Activated CD8-positive, alpha-beta memory T cell treated with anti-CD3 and anti-CD28 coated beads, Interleukin-2, amount 10 ng/mL, durations not matched to agents 7 days and 5 days (primary cell): ENCODE measurements around the gene MPPED2. TPM values are rescaled to one million over a fixed set of nuclear protein-coding genes. Genes with fewer than 3 reads are reported as not detected.

Source experiments
- ATAC-seq: fragments of 150-1000 bp; cut with Tn5 transposase; one replicate; pipeline ENCODE4 v1.10.0; 2021; ENCODE audit warnings: moderate library complexity
- CTCF ChIA-PET: fragments of 350-600 bp; sonication (Branson Sonifier 250); formaldehyde crosslinking; loops from one replicate; lab custom pipeline; 2021; ENCODE audit warnings: antibody characterized with exemption; lab: Charles Lee
- DNase-seq: peaks from one replicate; pipeline ENCODE4 v3.0.0-alpha.2; 2020
- H3K27ac Mint-ChIP-seq: one replicate; pipeline ENCODE4 v1.8.0; 2021; ENCODE audit warnings: mild to moderate bottlenecking, mixed read lengths
- H3K27me3 Mint-ChIP-seq: one replicate; pipeline ENCODE4 v1.8.0; 2021; ENCODE audit warnings: mixed read lengths
- H3K36me3 Mint-ChIP-seq: one replicate; pipeline ENCODE4 v1.8.0; 2021; ENCODE audit warnings: mild to moderate bottlenecking, mixed read lengths
- H3K4me1 Mint-ChIP-seq: one replicate; pipeline ENCODE4 v1.8.0; 2021; ENCODE audit warnings: mixed read lengths
- H3K4me3 Mint-ChIP-seq: one replicate; pipeline ENCODE4 v1.8.0; 2021; ENCODE audit warnings: mild to moderate bottlenecking, moderate library complexity, mixed read lengths
- H3K9me3 Mint-ChIP-seq: one replicate; pipeline ENCODE4 v1.8.0; 2022; ENCODE audit warnings: low read depth, mixed read lengths
- total RNA-seq, 2 experiments: library from RNA; stranded (reverse); gene quantifications; one replicate each; pipeline ENCODE4 v1.2.3, GENCODE V29; 2021

MPPED2 gene
- total RNA-seq, 2 experiments from 2014 or later = not detected

GRCh38 chr11:30459306-30459705, 126.8 kb downstream of the MPPED2 start:
- Mint-ChIP-seq H3K27me3 (no peaks in the 10 kb centered on the region), H3K36me3 (no peaks in the 10 kb centered on the region), H3K4me1 (peaks cover 1% of the 10 kb centered on the region), H3K4me3 (no peak overlapping the region), H3K27ac (no peak overlapping the region), H3K9me3 (no peaks in the 10 kb centered on the region)
- CTCF ChIA-PET = no interaction called here
- ATAC-seq (no peak), DNase-seq (no peak)

GRCh38 chr11:30458541-30458940, 127.6 kb downstream of the MPPED2 start:
- Mint-ChIP-seq H3K4me1 (peaks cover 1% of the 10 kb centered on the region), H3K27ac (no peak overlapping the region), H3K4me3 (no peak overlapping the region), H3K27me3 (peaks cover 2% of the 10 kb centered on the region), H3K9me3 (no peaks in the 10 kb centered on the region), H3K36me3 (no peaks in the 10 kb centered on the region)
- no peak for ATAC-seq
- no peak for DNase-seq
- CTCF ChIA-PET = no interaction called here

- Mint-ChIP-seq H3K36me3 (no peaks in the 10 kb centered on the region), H3K27ac (no peak overlapping the region), H3K4me3 (no peak overlapping the region), H3K27me3 (peaks cover 2% of the 10 kb centered on the region), H3K4me1 (peaks cover 1% of the 10 kb centered on the region), H3K9me3 (no peaks in the 10 kb centered on the region)
- ATAC-seq (no peak), DNase-seq (no peak)
- CTCF ChIA-PET = no interaction called here
These were observed 129.1 kb downstream of the MPPED2 start for GRCh38 chr11:30457087-30457486.

- DNase-seq (no peak), ATAC-seq (no peak)
- H3K27ac Mint-ChIP-seq = no peak overlapping the region
- CTCF ChIA-PET = interaction anchor here (0.6 kb wide), 1 partner anchor 340 kb away, joined by 3 read pairs; no protein-coding TSS in a partner anchor
- H3K4me1 Mint-ChIP-seq = no peaks in the 10 kb centered on the region
- H3K27me3 Mint-ChIP-seq = peaks cover 2% of the 10 kb centered on the region
- no peaks in the 10 kb centered on the region for H3K36me3 Mint-ChIP-seq
- no peak overlapping the region for H3K4me3 Mint-ChIP-seq
- H3K9me3 Mint-ChIP-seq = no peaks in the 10 kb centered on the region
These were observed 131.1 kb downstream of the MPPED2 start for GRCh38 chr11:30455025-30455424.

GRCh38 chr11:30454541-30454940, 131.6 kb downstream of the MPPED2 start:
- H3K4me3 Mint-ChIP-seq = no peak overlapping the region
- H3K27ac Mint-ChIP-seq = no peak overlapping the region
- peaks cover 2% of the 10 kb centered on the region for H3K27me3 Mint-ChIP-seq
- DNase-seq (no peak), ATAC-seq (no peak)
- CTCF ChIA-PET = no interaction called here
- H3K36me3 Mint-ChIP-seq = no peaks in the 10 kb centered on the region
- H3K4me1 Mint-ChIP-seq = no peaks in the 10 kb centered on the region
- no peaks in the 10 kb centered on the region for H3K9me3 Mint-ChIP-seq

- Mint-ChIP-seq H3K27ac (no peak overlapping the region), H3K9me3 (no peaks in the 10 kb centered on the region), H3K36me3 (no peaks in the 10 kb centered on the region), H3K4me1 (no peaks in the 10 kb centered on the region), H3K4me3 (no peak overlapping the region), H3K27me3 (peaks cover 2% of the 10 kb centered on the region)
- ATAC-seq (no peak), DNase-seq (no peak)
- CTCF ChIA-PET = no interaction called here
These were observed 132.0 kb downstream of the MPPED2 start for GRCh38 chr11:30454111-30454510.

GRCh38 chr11:30453705-30454104, 132.4 kb downstream of the MPPED2 start:
- H3K4me1 Mint-ChIP-seq = no peaks in the 10 kb centered on the region
- H3K9me3 Mint-ChIP-seq = no peaks in the 10 kb centered on the region
- H3K27ac Mint-ChIP-seq = no peak overlapping the region
- ATAC-seq (no peak), DNase-seq (no peak)
- CTCF ChIA-PET = no interaction called here
- no peaks in the 10 kb centered on the region for H3K36me3 Mint-ChIP-seq
- peaks cover 2% of the 10 kb centered on the region for H3K27me3 Mint-ChIP-seq
- no peak overlapping the region for H3K4me3 Mint-ChIP-seq

- Mint-ChIP-seq H3K4me1 (no peaks in the 10 kb centered on the region), H3K4me3 (no peak overlapping the region), H3K27me3 (peaks cover 2% of the 10 kb centered on the region), H3K9me3 (no peaks in the 10 kb centered on the region), H3K27ac (no peak overlapping the region), H3K36me3 (no peaks in the 10 kb centered on the region)
- CTCF ChIA-PET = no interaction called here
- no peak for ATAC-seq
- DNase-seq = no peak
These were observed 133.3 kb downstream of the MPPED2 start for GRCh38 chr11:30452842-30453241.

GRCh38 chr11:30452114-30452513, 134.0 kb downstream of the MPPED2 start:
- Mint-ChIP-seq H3K4me3 (no peak overlapping the region), H3K9me3 (no peaks in the 10 kb centered on the region), H3K27ac (no peak overlapping the region), H3K36me3 (no peaks in the 10 kb centered on the region), H3K27me3 (peaks cover 2% of the 10 kb centered on the region), H3K4me1 (no peaks in the 10 kb centered on the region)
- no peak for DNase-seq
- CTCF ChIA-PET = no interaction called here
- ATAC-seq = no peak

- no peak for ATAC-seq
- no peak overlapping the region for H3K27ac Mint-ChIP-seq
- peaks cover 2% of the 10 kb centered on the region for H3K27me3 Mint-ChIP-seq
- CTCF ChIA-PET = no interaction called here
- H3K4me3 Mint-ChIP-seq = no peak overlapping the region
- no peaks in the 10 kb centered on the region for H3K9me3 Mint-ChIP-seq
- H3K36me3 Mint-ChIP-seq = no peaks in the 10 kb centered on the region
- no peaks in the 10 kb centered on the region for H3K4me1 Mint-ChIP-seq
- DNase-seq = no peak
These were observed 134.5 kb downstream of the MPPED2 start for GRCh38 chr11:30451626-30452025.

- ATAC-seq (no peak), DNase-seq (no peak)
- H3K36me3 Mint-ChIP-seq = no peaks in the 10 kb centered on the region
- H3K4me1 Mint-ChIP-seq = no peaks in the 10 kb centered on the region
- no peak overlapping the region for H3K4me3 Mint-ChIP-seq
- CTCF ChIA-PET = no interaction called here
- H3K27ac Mint-ChIP-seq = no peak overlapping the region
- H3K27me3 Mint-ChIP-seq = peaks cover 2% of the 10 kb centered on the region
- no peaks in the 10 kb centered on the region for H3K9me3 Mint-ChIP-seq
These were observed 135.0 kb downstream of the MPPED2 start for GRCh38 chr11:30451167-30451566.

GRCh38 chr11:30447058-30447640, 139.0 kb downstream of the MPPED2 start:
- Mint-ChIP-seq H3K4me1 (no peaks in the 10 kb centered on the region), H3K27me3 (no peaks in the 10 kb centered on the region), H3K9me3 (no peaks in the 10 kb centered on the region), H3K36me3 (no peaks in the 10 kb centered on the region), H3K4me3 (no peak overlapping the region), H3K27ac (no peak overlapping the region)
- DNase-seq (no peak), ATAC-seq (no peak)
- CTCF ChIA-PET = no interaction called here

GRCh38 chr11:30446520-30446919, 139.6 kb downstream of the MPPED2 start:
- Mint-ChIP-seq H3K27me3 (no peaks in the 10 kb centered on the region), H3K4me1 (no peaks in the 10 kb centered on the region), H3K27ac (no peak overlapping the region), H3K36me3 (no peaks in the 10 kb centered on the region), H3K4me3 (no peak overlapping the region), H3K9me3 (no peaks in the 10 kb centered on the region)
- CTCF ChIA-PET = no interaction called here
- DNase-seq = no peak
- ATAC-seq = no peak

GRCh38 chr11:30445056-30445455, 141.1 kb downstream of the MPPED2 start:
- Mint-ChIP-seq H3K4me1 (no peaks in the 10 kb centered on the region), H3K4me3 (no peak overlapping the region), H3K9me3 (no peaks in the 10 kb centered on the region), H3K27ac (no peak overlapping the region), H3K27me3 (no peaks in the 10 kb centered on the region), H3K36me3 (no peaks in the 10 kb centered on the region)
- DNase-seq (no peak), ATAC-seq (no peak)
- CTCF ChIA-PET = interaction anchor here (0.7 to 0.8 kb wide), 2 partner anchors 19 to 83 kb away, joined by 3 to 6 read pairs; no protein-coding TSS in a partner anchor

- no peak for DNase-seq
- CTCF ChIA-PET = no interaction called here
- Mint-ChIP-seq H3K9me3 (no peaks in the 10 kb centered on the region), H3K4me1 (no peaks in the 10 kb centered on the region), H3K27me3 (peaks cover 2% of the 10 kb centered on the region), H3K4me3 (no peak overlapping the region), H3K27ac (no peak overlapping the region), H3K36me3 (no peaks in the 10 kb centered on the region)
- ATAC-seq = no peak
These were observed 145.6 kb downstream of the MPPED2 start for GRCh38 chr11:30440510-30440909.
